ENCODE results near the gene SRD5A3.
"Not testable (repeated sequence)": the region's sequence is repeated elsewhere in the genome, so short reads cannot be mapped to it uniquely, and the experiment has no call there.

SRD5A3 gene

DNA sequence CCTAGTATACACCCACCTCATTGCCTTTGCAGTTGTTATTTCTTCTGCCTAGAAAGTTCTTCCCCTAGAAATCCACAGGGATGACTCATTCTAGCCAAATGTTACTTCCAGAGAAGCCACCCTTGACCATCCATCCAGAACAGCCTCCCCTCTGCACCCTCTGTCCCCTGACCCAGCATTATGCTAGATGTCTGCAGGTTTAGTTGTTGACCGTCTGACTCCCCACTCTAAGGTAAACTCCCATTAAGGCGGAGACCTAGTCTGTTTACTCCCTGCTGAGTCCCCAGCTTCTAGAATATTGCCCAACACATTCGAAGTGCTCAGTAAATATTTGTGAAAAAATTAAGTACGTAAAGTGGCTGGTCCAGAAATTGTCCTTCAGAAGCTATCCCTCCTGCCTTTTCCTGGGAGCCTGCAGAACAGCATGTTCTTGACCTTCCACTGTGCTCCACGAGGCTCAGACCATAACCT, 11.0 kb downstream of the SRD5A3 start:
- no peaks in the 10 kb centered on the region for H3K36me3 ChIP-seq (replicated peaks)
- TF ChIP-seq, protein P1, sequence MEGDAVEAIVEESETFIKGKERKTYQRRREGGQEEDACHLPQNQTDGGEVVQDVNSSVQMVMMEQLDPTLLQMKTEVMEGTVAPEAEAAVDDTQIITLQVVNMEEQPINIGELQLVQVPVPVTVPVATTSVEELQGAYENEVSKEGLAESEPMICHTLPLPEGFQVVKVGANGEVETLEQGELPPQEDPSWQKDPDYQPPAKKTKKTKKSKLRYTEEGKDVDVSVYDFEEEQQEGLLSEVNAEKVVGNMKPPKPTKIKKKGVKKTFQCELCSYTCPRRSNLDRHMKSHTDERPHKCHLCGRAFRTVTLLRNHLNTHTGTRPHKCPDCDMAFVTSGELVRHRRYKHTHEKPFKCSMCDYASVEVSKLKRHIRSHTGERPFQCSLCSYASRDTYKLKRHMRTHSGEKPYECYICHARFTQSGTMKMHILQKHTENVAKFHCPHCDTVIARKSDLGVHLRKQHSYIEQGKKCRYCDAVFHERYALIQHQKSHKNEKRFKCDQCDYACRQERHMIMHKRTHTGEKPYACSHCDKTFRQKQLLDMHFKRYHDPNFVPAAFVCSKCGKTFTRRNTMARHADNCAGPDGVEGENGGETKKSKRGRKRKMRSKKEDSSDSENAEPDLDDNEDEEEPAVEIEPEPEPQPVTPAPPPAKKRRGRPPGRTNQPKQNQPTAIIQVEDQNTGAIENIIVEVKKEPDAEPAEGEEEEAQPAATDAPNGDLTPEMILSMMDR (IDR thresholded peaks at IDR 0.05; ENCODE audit: low read depth, low read length, missing control alignments) = no peak
- no peak overlapping the region for H3K4me3 ChIP-seq (ENCODE audit: low read depth, low read length)
- in situ Hi-C loops (cut with HindIII; ENCODE audit: low pct_ligation_motif_present, low sequenced_read_pairs) = no loop called here
- H3K27ac ChIP-seq = no peak overlapping the region
- peak; percentile 20 for DNase-seq
- H3K27me3 ChIP-seq (replicated peaks) = no peaks in the 10 kb centered on the region

DNA sequence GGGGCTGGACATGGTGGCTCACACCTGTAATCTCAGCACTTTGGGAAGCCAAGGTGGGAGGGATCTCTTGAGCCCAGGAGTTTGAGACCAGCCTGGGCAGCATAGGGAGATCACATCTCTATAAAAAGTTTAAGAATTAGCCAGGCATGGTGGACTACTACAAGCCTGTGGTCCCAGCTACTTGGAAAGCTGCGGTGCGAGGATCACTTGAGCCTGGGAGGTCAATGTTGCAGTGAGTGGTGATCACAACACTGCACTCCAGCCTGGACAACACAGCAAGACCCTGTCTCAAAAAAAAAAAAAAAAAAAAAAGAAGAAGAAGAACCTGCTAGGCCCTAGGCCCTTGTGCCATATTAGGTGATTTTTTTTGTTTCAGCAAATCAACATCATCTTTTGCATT, 12.2 kb downstream of the SRD5A3 start:
- in situ Hi-C loops (cut with HindIII; ENCODE audit: low pct_ligation_motif_present, low sequenced_read_pairs) = no loop called here

DNA sequence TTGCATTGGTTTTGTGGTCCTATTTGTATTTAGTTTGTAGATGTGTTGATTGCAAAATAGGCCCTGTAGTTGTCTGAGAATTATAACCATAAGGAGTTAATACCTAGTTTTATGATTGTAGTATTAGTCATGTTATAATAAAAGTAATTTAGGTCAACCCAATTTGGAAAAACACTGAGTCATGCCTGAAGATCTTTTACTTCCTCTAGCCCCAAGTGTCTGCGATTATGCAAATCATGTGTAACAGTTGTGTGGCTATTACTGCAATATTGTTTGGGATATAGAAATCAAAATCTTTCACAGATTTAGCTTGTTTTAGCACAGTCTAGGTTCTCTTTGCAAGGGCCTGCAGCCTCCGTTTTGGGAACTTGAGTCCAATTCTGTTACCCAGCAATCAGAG, 12.6 kb downstream of the SRD5A3 start:
- Histone ChIP-seq H3K36me3 (replicated peaks) (no peaks in the 10 kb centered on the region), H3K27me3 (replicated peaks) (no peaks in the 10 kb centered on the region), H3K27ac (peak overlapping the region; percentile 59), H3K4me3 (ENCODE audit: low read depth, low read length) (no peak overlapping the region)
- TF ChIP-seq, protein P1 (IDR thresholded peaks at IDR 0.05; ENCODE audit: low read depth, low read length, missing control alignments) = no peak
- in situ Hi-C loops (cut with HindIII; ENCODE audit: low pct_ligation_motif_present, low sequenced_read_pairs) = no loop called here
- peak; percentile 26 for DNase-seq

More for the DNA sequence above, 12.2 kb downstream of the SRD5A3 start:
- no peaks in the 10 kb centered on the region for H3K36me3 ChIP-seq (replicated peaks)
- no peak overlapping the region for H3K4me3 ChIP-seq (ENCODE audit: low read depth, low read length)
- no peak for DNase-seq
- H3K27ac ChIP-seq = peak overlapping the region; percentile 59
- TF ChIP-seq, protein P1 (IDR thresholded peaks at IDR 0.05; ENCODE audit: low read depth, low read length, missing control alignments) = no peak
- no peaks in the 10 kb centered on the region for H3K27me3 ChIP-seq (replicated peaks)

DNA sequence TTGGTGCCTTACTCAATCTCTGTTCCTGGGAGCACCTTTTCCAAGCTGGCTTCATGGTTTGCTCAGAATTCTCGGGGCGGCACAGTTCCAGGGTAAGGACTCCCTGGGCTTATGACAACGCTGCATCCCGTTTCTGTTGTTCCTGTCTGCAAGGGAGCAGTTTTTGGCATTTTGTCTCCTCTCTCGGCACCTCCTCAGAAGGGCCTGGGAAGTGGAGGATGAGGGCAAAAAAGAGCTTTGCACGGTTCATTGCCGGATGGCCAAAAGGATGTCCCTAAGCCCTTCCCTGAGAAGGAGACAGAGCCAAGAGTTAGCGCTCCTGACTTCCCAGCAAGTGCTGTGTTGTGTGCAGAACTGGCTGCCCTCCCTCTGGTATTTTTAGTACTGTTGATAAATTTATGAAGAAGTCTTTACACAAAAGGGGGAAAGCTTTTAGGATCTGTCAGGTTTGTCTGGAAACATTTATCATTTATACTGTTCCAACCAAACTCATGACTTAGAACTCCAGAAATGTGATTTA, 13.4 kb downstream of the SRD5A3 start:
- TF ChIP-seq, protein P1 (IDR thresholded peaks at IDR 0.05; ENCODE audit: low read depth, low read length, missing control alignments) = no peak
- Histone ChIP-seq H3K36me3 (replicated peaks) (no peaks in the 10 kb centered on the region), H3K4me3 (ENCODE audit: low read depth, low read length) (no peak overlapping the region), H3K27me3 (replicated peaks) (no peaks in the 10 kb centered on the region), H3K27ac (peak overlapping the region; percentile 59)
- in situ Hi-C loops (cut with HindIII; ENCODE audit: low pct_ligation_motif_present, low sequenced_read_pairs) = no loop called here
- DNase-seq = no peak

DNA sequence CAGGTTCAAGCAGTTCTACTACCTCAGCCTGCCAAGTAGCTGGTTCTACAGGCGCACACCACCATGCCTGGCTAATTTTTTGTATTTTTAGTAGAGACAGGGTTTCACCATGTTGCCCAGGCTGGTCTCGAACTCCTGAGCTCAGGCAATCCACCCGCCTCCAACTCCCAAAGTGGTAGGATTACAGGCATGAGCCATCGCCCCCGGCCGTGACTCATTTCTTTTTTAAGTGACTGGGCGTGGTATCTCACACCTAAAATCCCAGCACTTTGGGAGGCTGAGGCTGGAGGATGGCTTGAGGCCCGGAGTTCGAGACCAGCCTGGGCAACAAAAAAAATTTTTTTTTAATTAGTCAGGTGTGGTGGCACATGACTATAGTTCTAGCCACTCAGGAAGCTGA, 16.9 kb downstream of the SRD5A3 start:
- H3K4me3 ChIP-seq (ENCODE audit: low read depth, low read length); in situ Hi-C loops (cut with HindIII; ENCODE audit: low pct_ligation_motif_present, low sequenced_read_pairs); H3K27ac ChIP-seq: not testable (repeated sequence)

DNA sequence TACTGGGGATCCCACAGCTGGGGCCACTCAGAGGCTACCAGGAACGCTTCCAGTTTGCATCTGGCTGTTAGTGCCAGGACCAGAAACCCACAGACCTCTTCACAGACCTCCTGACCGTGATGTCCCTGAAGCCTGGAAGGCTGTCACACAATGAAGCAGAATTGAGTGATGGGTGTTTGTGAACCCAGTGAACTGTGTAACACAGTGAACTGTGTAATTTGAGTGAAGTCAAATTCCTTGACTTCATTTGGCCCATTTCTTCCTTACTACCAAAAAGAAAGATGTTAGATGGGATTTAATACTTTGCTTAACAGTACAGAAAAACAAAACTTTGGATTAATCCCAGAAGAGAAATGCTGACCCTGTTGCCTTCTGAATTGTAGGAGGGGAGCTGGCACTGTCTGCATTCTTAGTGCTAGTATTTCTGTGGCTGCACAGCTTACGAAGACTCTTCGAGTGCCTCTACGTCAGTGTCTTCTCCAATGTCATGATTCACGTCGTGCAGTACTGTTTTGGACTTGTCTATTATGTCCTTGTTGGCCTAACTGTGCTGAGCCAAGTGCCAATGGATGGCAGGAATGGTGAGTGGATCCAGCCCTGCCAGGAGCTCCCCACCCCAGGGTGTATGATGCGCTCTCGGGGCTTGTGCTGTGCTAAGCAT, 17.8 kb downstream of the SRD5A3 start:
- no peaks in the 10 kb centered on the region for H3K27me3 ChIP-seq (replicated peaks)
- in situ Hi-C loops (cut with HindIII; ENCODE audit: low pct_ligation_motif_present, low sequenced_read_pairs) = no loop called here
- no peak for DNase-seq
- no peaks in the 10 kb centered on the region for H3K36me3 ChIP-seq (replicated peaks)
- no peak overlapping the region for H3K4me3 ChIP-seq (ENCODE audit: low read depth, low read length)
- no peak overlapping the region for H3K27ac ChIP-seq
- TF ChIP-seq, protein P1 (IDR thresholded peaks at IDR 0.05; ENCODE audit: low read depth, low read length, missing control alignments) = no peak

More for the DNA sequence above, 16.9 kb downstream of the SRD5A3 start:
- not testable (repeated sequence) for H3K27me3 ChIP-seq (replicated peaks); DNase-seq; H3K36me3 ChIP-seq (replicated peaks)

All from brain microvascular endothelial cell (primary cell).